GM12892 (cell line): ENCODE results near the gene TMEM218.
A peak's percentile ranks its signal among the peaks of the same experiment; 100 is the strongest.

Experiments used
- DNase-seq: peaks from one replicate; pipeline ENCODE4 v3.0.0; 2011; ENCODE audit not compliant: insufficient read length
- FAIRE-seq: peaks from 2 replicates; lab custom pipeline; 2011; peaks lifted over from hg19 to GRCh38; lab: Jason Lieb, UNC
- POLR2A ChIP-seq: IDR thresholded peaks from 2 replicates; pipeline ENCODE4 v1.6.1; 2011; ENCODE audit warnings: low read depth, low read length, control low read depth
- POLR2AphosphoS5 ChIP-seq: IDR thresholded peaks from 2 replicates; pipeline ENCODE4 v1.6.1; 2011; ENCODE audit warnings: low read depth, low read length, control low read depth
- TAF1 ChIP-seq: IDR thresholded peaks from 2 replicates; pipeline ENCODE4 v1.6.1; 2011; ENCODE audit warnings: low read depth, mild to moderate bottlenecking, control low read depth, low read length, borderline replicate concordance

Gene TMEM218

GRCh38 chr11:125055107-125055715 lies 56.2 kb downstream of the TMEM218 start:
- DNase-seq (no peak), FAIRE-seq (peak; percentile 51)
- no peak for TF ChIP-seq POLR2A
- TF ChIP-seq POLR2AphosphoS5, result no peak
- TF ChIP-seq TAF1, result no peak

DNA sequence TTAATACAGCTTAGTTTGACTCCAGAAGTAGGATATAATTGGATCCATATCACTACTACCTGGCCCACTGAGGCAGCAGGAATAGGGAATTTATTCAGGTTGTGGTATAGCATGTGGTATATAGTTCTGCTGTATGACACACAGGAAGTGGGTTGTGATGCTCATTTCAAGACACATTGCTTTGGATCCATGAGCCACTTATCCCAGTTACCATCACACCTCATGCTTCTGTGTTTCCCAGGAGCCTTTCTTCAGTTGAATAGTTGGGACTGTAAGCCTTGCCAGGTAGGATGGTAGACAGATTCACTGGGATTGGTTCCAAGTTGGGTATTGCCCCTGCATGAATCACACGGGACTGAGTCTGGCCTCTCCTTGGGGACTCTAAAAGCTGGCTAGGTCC lies 58.3 kb downstream of the TMEM218 start:
- DNase-seq (no peak), FAIRE-seq (no peak)
- TF ChIP-seq TAF1 (no peak), POLR2A (no peak), POLR2AphosphoS5 (no peak)

- TF ChIP-seq POLR2AphosphoS5 (no peak), POLR2A (no peak), TAF1 (no peak)
- no peak for FAIRE-seq
Observed at GRCh38 chr11:125052047-125052446, 59.4 kb downstream of the TMEM218 start.

GRCh38 chr11:125049164-125049792 lies 62.1 kb downstream of the TMEM218 start:
- FAIRE-seq, result no peak
- no peak for TF ChIP-seq POLR2A
- no peak for DNase-seq

More at GRCh38 chr11:125052047-125052446, 59.4 kb downstream of the TMEM218 start:
- no peak for DNase-seq
